ENCODE measurements around the gene AGRN.

- peak; percentile 37 to 61 (median 53) for TF ChIP-seq CTCF (IDR thresholded peaks at IDR 0.05)
- no peak for TF ChIP-seq POLR2A (IDR thresholded peaks at IDR 0.05)
These were observed 43.8 kb upstream of the AGRN start for GRCh38 chr1:975896-976683.
